HTERT RPE-1 (cell line): ENCODE results near the gene MICA.
"Not testable (repeated sequence)": the region's sequence is repeated elsewhere in the genome, so short reads cannot be mapped to it uniquely, and the experiment has no call there.

ENCODE experiments used
- in situ Hi-C: fragments of 300-500 bp; cut with MboI; formaldehyde crosslinking; loops from 4 replicates; pipeline ENCODE4 v1.14.3; 2020; ENCODE audit warnings: low sequenced_read_pairs

MICA gene

GRCh38 chr6:31452859-31453258 is 49.5 kb downstream of the MICA start:
- in situ Hi-C loops = no loop called here

GRCh38 chr6:31453259-31453658 is 49.9 kb downstream of the MICA start:
- in situ Hi-C loops = no loop called here

DNA sequence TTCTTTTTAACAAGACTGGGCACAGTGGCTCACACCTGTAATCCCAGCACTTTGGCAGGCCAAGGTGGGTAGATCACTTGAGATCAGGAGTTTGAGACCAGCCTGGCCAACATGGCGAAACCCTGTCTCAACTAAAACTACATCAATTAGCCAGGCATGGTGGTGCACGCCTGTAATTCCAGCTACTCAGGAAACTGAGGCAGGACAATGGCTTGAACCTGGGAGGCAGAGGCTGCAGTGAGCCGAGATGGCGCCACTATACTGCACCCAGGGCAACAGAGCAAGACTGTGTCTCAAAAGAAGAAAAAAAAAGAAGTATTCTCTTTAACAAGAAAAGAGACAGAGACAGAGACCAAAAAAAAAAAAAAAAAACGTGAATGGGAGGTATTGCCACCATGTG is 56.5 kb downstream of the MICA start:
- in situ Hi-C loops = not testable (repeated sequence)

DNA sequence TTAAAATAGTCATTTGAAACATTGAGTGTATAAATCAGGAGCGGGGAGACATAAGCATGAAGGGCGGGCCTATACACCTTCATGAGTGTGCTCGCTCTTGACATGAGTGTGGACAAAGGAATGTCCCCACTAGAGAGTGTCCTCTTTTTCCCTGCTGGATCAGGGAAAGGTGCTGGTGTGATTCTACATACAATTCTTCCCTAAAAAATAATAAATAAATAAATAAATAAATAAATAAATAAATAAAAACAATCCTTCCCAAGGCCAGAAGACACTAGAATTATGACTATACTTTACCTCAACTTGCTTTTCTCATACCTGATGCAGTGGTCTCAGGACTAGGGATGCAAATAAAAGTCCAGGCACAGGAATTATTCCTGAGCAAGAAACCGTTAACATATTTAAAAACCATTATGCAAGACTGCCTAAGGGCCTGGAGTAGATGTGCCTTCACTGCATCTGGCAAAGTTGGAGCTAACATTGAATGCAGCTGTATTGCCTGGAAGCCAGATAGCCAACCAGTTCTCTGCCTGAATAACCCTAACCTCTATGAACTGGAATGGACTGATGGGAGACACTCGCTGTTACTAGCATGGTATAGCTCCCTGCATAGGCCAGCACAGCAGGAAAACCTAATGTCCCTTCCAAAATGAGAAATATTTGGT is 57.1 kb downstream of the MICA start:
- in situ Hi-C loops = no loop called here

GRCh38 chr6:31462026-31462963 is 58.9 kb downstream of the MICA start:
- in situ Hi-C loops = no loop called here

- in situ Hi-C loops = no loop called here
Measured at GRCh38 chr6:31462964-31463870, 59.8 kb downstream of the MICA start.

- in situ Hi-C loops = no loop called here
Measured at GRCh38 chr6:31464252-31465184, 61.1 kb downstream of the MICA start.
